ENCODE data around the gene CYP46A1.
"Not testable (repeated sequence)": the region's sequence is repeated elsewhere in the genome, so short reads cannot be mapped to it uniquely, and the experiment has no call there.

Gene CYP46A1

GRCh38 chr14:99683619-99684409 is at the start of gene CYP46A1:
Gene CYP46A1, plus strand, starts transcription at chr14:99684298. Its CDS starts 120 bp downstream, at chr14:99684418.
- peak; percentile 97 for DNase-seq

- no peak for DNase-seq
These were observed 49.7 kb upstream of the CYP46A1 start for GRCh38 chr14:99634443-99634842.

DNA sequence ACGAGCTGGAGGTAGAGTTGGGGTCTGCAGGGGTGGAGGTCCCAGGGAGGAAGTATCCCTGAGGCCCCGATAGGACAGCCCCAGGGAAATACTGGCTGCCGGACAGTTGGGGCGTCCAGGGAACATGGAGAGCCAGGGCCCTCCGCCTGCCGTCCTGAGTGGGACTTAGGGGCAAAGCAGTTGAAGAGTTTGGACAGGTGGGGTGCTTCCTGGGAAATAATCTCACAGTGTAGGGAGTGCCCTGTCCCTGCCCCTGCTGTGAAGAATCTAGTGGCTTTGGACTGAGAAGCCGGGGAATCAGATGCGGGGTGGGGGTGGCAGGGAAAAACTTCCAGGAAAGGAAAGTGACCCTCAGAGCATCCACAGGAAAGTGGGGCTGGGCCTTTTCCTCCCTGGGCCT is 49.0 kb upstream of the CYP46A1 start:
- no peak for DNase-seq

GRCh38 chr14:99636487-99636886 is 47.6 kb upstream of the CYP46A1 start:
- DNase-seq = peak; percentile 58

DNA sequence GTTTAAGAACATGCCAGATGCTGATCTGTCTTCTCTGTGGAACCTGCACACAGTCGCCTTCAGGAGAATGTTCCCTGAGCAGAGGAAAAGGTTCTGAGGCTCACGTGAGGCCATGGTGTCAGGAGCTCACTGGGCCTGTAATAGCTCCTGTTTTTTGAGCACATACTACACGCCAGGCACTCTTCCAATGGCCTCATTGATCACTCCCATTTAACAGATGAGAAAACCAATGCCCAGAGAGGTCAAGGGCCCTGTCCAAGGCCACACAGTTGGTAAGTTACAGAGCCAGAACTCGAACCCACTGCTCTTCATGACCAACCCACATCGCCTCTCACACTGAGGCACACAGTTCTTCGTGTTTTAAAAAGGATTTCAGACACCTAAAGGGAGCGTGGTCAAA is 46.5 kb upstream of the CYP46A1 start:
- no peak for DNase-seq

GRCh38 chr14:99642771-99643170 is 41.3 kb upstream of the CYP46A1 start:
- DNase-seq = not testable (repeated sequence)

DNA sequence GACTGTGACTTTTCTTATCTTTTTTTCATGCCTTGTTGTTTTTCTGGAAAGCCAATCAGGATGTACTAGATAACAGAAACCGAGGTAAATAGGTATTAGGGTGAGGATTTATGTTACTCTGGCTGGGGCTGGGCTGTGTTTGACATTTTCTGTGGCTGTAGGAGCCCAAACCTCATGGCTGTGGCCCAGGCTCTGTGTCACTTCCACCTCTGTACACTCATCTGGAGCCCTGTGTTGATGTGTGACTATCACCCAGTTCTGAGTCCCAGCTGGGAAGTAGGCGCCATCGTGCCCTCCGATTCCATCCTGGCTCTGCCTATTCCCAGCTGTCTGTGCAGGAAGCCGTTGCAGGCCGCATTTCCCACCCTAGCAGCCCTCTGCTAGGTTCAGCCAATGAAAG is 40.8 kb upstream of the CYP46A1 start:
- peak; percentile 40 for DNase-seq

DNA sequence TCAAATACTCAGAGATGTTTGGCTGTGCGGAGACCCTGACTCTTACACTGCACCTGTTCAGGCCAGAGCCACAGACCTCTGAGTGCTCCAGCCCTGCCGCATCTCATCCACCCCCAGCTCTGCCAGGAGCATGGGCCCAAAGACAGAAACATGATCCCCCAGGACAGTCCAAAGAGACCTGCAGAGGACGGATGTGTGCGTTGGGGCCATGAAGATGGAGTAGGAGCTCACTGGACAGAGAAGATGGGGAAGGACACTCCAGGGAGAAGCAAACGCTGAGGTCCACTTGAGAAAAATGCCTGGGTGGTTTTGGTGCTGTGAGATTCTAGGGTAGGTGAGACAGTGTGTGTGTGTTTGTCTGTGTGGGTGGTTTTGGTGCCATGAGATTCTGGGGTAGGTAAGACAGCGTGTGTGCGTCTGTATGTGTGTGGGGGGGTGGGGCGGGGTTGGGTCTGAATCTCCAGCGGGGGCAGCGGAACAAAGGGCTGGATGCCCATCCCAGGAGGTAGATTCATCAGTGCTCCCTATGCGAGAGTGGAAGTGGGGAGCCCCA is 40.0 kb upstream of the CYP46A1 start:
- no peak for DNase-seq

DNA sequence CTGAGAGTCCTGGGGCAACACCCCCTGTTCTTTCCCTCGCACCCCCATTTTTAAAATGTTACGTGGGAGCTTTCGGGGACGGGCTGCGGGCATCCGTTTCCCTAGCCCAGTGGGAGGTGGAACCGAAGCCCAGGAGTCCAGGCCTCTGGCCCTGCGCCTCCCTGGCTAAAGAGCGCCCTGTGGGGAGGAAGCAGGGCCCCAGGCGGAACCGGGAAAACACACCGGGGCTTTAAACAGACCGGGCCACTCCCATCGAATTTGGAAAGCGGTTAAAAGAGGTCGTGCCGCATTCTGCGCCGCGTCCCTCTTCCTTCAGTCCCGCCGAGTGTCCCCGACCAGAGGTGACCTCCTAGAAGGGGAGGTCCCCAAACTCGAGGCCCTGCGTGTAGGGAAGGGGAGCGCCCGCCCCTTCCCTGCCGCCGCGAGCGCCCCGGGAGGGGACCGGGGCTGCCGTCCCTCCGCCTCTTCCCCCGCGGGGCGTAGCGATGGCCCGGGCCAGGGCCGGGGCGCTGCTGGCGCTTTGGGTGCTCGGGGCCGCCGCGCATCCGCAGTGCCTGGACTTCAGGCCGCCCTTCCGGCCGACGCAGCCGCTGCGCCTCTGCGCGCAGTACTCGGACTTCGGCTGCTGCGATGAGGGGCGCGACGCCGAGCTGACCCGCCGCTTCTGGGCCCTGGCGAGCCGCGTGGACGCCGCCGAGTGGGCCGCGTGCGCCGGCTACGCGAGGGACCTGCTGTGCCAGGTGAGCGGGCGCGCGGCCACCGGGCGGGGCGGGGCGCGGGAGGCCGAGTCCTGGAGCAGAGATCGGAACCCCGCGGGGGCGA is 39.2 kb upstream of the CYP46A1 start, which contains the start of gene HHIPL1:
Gene HHIPL1 (plus strand): TSS at position 407 of the 822 bp plus-strand sequence. CDS start 79 bp downstream, at position 486.
- peak; percentile 58 for DNase-seq

- no peak for DNase-seq
These were observed 38.3 kb upstream of the CYP46A1 start for GRCh38 chr14:99645545-99646505.

GRCh38 chr14:99647411-99647810 is 36.7 kb upstream of the CYP46A1 start:
- DNase-seq = no peak

DNA sequence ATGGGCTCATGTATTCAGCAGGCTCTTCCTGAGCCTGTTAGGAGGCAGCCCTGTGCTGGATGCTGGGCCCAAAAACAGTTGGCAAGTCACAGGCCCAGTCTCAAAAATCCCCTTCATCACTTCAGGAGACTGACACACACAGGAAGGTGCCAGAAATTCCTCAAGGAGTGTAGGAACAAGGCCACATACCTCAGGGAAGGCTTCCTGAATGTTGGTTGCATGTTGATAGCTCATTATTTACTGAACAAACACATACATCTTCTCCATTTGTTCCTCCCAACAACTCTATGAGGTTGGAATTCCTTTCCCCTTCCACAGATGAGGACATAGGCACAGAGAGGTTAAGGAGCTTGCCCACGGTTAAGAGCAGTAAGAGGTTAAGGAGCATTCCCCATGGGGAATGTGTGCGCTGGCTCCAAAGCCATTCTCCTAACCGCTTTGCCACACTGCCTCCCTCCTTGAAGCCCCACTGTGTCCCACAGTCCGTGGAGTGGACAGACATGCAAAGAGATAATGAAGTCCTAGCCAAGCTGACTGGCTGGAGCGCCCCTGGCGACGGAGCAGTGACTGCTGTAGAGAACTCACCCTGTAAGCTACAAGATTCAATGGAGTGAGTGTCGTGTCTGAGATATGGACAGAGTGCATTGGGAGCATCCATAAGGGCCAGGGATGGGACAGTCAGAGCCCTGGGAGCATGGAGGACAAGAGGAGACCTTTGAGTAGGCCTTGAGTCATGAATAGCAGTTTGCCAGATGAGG is 35.9 kb upstream of the CYP46A1 start:
- no peak for DNase-seq

DNA sequence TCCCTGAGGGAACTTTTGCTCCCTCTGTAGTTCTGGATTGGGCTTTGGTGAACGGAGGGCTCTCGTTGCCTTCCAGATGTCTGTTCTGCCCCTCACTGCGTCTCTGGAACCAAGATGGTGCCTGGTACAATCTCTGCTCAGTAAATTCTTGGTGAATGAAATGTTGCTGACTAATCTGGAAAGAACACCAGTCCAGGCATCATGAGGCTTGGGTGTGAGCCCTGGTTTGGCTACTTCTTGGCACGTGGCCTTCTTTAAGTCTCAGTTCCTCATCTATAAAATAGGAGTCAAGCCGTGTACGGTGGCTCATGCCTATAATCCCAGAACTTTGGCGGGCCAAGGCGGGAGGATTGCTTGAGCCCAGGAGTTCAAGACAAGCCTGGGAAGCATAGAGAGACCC is 34.9 kb upstream of the CYP46A1 start:
- DNase-seq = peak; percentile 83

DNA sequence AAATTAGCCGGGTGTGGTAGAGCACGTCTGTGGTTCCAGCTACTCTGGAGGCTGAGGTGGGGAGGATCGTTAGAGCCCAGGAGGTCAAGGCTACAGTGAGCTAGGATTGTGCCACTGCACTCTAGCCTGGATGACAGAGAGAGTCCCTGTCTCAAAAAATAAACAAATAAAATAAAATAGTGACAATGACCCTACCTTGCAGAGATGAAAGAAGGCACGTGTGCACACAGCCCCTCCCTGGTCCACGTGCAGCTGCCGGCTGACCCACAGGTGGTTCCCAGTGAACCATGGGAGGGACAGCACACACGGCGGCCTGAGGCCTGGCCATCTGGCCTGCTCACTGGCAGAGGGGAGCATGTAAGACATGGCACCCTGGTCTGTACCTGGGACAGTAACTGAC is 34.5 kb upstream of the CYP46A1 start:
- DNase-seq = no peak

- DNase-seq = no peak
These were observed 33.9 kb upstream of the CYP46A1 start for GRCh38 chr14:99650189-99650588.

DNA sequence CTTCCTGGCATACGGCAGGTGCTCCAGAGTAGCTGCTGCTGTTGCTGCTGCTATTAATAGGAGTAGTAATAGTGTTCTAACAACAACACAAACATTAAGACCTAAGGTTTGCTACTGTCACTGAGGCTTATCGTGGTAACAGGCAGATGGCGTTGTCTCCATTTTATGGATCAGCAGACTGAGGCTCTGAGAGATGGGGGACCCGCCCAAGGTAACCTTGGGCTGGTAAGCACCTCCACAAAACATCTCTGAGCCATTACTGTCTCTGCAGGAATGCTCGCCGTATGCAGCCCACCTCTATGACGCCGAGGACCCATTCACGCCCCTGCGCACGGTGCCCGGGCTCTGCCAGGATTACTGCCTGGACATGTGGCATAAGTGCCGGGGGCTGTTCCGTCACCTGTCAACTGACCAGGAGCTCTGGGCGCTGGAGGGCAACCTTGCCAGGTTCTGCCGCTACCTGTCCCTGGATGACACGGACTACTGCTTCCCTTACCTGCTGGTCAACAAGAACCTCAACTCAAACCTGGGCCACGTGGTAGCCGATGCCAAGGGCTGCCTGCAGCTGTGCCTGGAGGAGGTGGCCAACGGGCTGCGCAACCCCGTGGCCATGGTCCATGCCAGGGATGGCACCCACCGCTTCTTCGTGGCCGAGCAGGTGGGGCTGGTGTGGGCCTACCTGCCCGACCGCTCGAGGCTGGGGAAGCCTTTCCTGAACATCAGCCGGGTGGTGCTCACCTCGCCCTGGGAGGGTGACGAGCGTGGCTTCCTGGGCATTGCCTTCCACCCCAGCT is 31.9 kb upstream of the CYP46A1 start:
- DNase-seq = no peak

DNA sequence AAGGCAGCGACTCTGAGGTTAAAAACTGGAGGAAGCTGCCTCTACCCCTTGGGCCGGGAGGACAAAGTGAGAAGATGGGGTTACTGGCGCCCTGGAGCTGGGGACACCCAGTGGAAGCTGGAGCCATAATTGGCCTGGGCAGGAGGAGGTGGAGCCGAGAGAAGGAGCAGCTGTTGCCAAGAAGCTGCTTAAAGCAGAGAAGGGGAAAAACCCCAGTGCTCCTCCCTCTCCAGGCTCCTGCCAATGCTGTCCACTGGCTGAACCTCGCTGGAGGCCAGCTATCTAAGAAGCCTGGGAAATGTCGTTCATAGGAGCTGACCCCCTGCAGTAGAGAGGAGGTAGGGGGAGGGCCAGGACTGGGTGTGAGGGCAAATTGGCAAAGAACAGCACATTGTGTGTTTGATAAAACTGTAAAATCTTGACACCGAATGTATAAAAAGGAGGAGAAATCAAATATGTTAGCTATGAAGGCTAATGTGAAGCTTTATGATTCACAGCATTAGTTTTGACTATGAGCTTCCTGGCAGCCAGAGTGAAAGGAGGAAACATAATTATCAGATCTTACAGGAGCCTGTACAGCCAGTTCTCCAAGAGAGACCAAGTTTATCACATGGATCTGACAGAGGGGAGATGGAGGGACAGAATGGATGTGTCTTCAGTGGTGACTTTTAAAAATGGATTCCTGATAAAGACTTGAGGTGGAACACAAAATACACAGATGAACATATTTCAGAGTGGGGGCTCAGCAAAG is 29.7 kb upstream of the CYP46A1 start:
- DNase-seq = peak; percentile 14

DNA sequence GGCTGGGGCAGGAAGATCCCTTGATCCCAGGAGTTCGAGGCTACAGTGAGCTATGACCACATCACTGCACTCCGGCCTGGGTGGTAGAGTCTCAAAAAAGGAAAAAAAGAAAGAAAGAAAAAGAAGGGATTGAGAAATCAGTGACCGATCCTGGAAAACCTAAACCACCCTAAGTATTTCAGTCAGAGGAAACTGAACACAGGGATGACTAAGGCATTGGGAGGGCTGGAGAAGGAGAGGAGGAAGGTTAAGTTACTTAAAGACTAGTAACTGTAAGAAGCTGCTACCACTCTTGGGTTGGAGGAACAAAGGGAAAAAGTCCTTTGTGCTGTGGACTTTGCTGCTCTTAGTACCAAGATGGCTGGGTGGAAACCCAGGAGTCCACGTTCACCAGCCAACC is 28.6 kb upstream of the CYP46A1 start:
- DNase-seq = no peak

GRCh38 chr14:99656171-99656570 is 27.9 kb upstream of the CYP46A1 start:
- no peak for DNase-seq

DNA sequence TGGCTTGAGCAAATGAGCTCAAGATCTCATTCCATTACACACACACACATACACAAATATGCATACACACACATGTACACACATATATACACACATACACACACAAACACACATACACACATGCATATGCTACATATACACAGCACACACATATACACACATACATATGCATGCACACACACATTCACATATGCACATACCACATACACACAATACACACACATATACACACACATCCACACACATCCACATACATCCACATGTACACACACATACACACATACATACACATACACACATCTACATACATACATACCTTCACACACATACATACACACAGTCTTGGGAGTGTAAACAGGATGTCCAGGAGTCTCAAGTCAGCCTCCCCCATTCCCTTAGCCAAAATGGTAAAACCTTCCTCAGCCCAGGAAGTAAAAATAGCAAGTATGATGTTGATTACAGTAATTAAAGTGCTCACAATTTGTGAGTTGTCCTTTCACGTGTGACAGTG is 26.4 kb upstream of the CYP46A1 start:
- DNase-seq = no peak

All from MV-4-11 (cell line).